Thoracic aorta (tissue), 2 donors: Measurements from ENCODE around the gene NOC2L. TPM values are rescaled to one million over a fixed set of nuclear protein-coding genes. Genes with fewer than 3 reads are reported as not detected.

Experiments
- ATAC-seq: fragments of 150-250 bp; one replicate; pipeline ENCODE4 v1.8.0; 2017; ENCODE audit warnings: low read depth; ENCODE audit not compliant: insufficient number of reproducible peaks, low FRiP score
- DNase-seq: peaks from one replicate; pipeline ENCODE4 v3.0.0-alpha.2; 2020; ENCODE audit warnings: low spot score
- H3K27ac ChIP-seq, 2 donors: fragments of 200-600 bp; sonication (generic); 1 replicate in 1 of 2; 2 replicates in 1 of 2; pipeline ENCODE4 v1.5.1; 2016; ENCODE audit warnings: mild to moderate bottlenecking in 2 of 2, moderate library complexity in 2 of 2
- H3K27me3 ChIP-seq: fragments of 200-600 bp; sonication (generic); replicated peaks from 2 replicates; pipeline ENCODE4 v1.6.0; 2016; ENCODE audit warnings: mild to moderate bottlenecking; ENCODE audit not compliant: insufficient read depth
- H3K36me3 ChIP-seq: fragments of 200-600 bp; sonication (generic); one replicate; pipeline ENCODE4 v1.5.1; 2016
- H3K4me1 ChIP-seq, 2 donors: fragments of 200-600 bp; sonication (generic); 1 replicate in 1 of 2; 2 replicates in 1 of 2; pipeline versions ENCODE4 v1.5.1 to v1.6.0; 2016; ENCODE audit warnings: low read depth in 2 of 2, mild to moderate bottlenecking in 1 of 2; ENCODE audit not compliant: control insufficient read depth in 1 of 2
- H3K4me3 ChIP-seq: fragments of 200-600 bp; sonication (generic); 2 replicates; pipeline ENCODE4 v1.5.1; 2016; ENCODE audit warnings: mild to moderate bottlenecking
- H3K9me3 ChIP-seq: fragments of 200-600 bp; sonication (generic); 2 replicates; pipeline ENCODE4 v1.5.1; 2016
- total RNA-seq, 2 donors: library from RNA; depleted of rRNA; stranded (reverse); fragments of >200 nt; gene quantifications; one replicate each; pipeline versions ENCODE4 v1.1.0 to v1.2.3, GENCODE V29; 2016
- TF ChIP-seq, protein P1 (sequence below): fragments of 200-600 bp; sonication (generic); IDR thresholded peaks from one replicate; pipeline ENCODE4 v1.5.1; 2019; ENCODE audit warnings: antibody characterized with exemption

NOC2L gene
- total RNA-seq, 2 donors from 2014 or later, result 33.8 to 47.2 TPM

DNA sequence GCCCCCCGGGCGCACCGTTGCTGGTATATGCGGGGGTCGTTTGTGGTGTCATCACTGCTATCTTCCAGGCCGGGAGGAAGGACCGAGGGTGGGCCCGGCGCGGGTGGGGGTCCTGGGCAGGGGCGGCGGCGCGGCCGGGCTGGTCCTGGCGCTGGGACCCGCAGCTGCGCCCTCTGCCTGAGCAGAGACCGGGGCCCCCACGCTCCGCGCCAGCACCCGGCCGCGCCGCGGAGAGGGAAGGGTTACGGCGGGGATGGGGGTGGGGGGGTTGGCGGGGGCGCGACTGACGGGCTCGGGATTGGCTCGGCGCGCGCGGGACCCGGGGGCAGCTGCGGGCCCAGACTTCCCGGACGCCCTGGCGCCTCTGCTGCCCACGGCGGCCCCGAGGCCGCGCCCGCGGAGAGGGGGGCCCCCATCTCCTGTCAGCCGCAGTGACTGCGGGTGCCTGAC lies 49.2 kb downstream of the NOC2L start:
- Histone ChIP-seq H3K36me3 (no peaks in the 10 kb centered on the region), H3K27ac (no peak overlapping the region), H3K9me3 (no peaks in the 10 kb centered on the region), H3K27me3 (no peaks in the 10 kb centered on the region), H3K4me3 (peak overlapping the region; percentile 27), H3K4me1 (peaks cover 8 to 22% of the 10 kb centered on the region in 2 donors)
- DNase-seq (no peak), ATAC-seq (no peak)
- TF ChIP-seq, protein P1, sequence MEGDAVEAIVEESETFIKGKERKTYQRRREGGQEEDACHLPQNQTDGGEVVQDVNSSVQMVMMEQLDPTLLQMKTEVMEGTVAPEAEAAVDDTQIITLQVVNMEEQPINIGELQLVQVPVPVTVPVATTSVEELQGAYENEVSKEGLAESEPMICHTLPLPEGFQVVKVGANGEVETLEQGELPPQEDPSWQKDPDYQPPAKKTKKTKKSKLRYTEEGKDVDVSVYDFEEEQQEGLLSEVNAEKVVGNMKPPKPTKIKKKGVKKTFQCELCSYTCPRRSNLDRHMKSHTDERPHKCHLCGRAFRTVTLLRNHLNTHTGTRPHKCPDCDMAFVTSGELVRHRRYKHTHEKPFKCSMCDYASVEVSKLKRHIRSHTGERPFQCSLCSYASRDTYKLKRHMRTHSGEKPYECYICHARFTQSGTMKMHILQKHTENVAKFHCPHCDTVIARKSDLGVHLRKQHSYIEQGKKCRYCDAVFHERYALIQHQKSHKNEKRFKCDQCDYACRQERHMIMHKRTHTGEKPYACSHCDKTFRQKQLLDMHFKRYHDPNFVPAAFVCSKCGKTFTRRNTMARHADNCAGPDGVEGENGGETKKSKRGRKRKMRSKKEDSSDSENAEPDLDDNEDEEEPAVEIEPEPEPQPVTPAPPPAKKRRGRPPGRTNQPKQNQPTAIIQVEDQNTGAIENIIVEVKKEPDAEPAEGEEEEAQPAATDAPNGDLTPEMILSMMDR, result no peak

- H3K9me3 ChIP-seq, result no peaks in the 10 kb centered on the region
- peaks cover 12 to 22% of the 10 kb centered on the region in 2 donors for H3K4me1 ChIP-seq
- H3K36me3 ChIP-seq, result no peaks in the 10 kb centered on the region
- H3K4me3 ChIP-seq, result no peak overlapping the region
- no peaks in the 10 kb centered on the region for H3K27me3 ChIP-seq
- H3K27ac ChIP-seq, result no peak overlapping the region
- ATAC-seq, result no peak
- DNase-seq, result no peak
- TF ChIP-seq, protein P1, result no peak
These were observed 50.4 kb downstream of the NOC2L start for GRCh38 chr1:908661-909060.

DNA sequence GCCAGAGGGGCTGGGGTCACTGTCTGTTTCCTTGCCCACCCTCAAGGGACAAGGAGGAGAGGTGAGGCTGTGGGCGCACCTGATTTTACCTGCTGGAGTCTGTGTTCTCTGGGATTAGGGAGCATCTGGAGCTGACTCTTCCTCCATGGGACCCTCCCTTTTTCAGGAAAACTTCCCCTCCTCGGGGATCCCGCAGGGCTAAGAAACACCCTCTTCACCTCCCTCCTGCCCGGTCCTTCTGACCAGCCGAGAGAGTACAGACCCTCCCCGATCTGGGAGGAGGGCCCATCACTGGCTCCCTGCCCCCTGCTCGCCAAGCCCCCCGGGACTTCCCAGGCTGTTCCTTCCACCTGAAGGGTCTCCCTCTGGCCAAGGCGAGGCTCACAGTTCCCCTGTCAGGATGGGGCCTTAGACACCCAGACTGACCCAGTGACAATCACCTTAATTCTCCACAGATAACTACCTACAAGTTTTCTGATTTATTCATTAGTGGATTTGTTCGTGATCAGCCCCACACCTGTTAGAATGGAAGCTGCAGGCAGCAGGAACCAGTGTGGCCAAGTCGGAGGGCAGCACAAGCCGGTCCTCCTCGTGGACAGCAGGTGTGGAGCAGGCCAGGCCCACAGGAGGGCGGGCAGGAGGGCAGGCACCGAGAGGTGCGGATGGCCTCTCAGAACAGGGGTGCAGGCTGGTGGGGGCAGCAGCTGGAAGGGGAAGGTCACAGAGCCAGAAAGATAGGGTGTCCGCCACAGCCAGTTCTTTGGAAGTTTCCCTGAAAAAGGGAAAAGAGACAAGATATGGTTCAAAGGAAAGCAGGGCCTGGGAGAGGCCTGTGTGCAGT lies 51.2 kb downstream of the NOC2L start:
- H3K4me1 ChIP-seq, result peaks cover 12 to 22% of the 10 kb centered on the region in 2 donors
- TF ChIP-seq, protein P1, result no peak
- ATAC-seq (no peak), DNase-seq (no peak)
- no peaks in the 10 kb centered on the region for H3K27me3 ChIP-seq
- no peak overlapping the region for H3K4me3 ChIP-seq
- no peak overlapping the region for H3K27ac ChIP-seq
- H3K9me3 ChIP-seq, result no peaks in the 10 kb centered on the region
- no peaks in the 10 kb centered on the region for H3K36me3 ChIP-seq

- Histone ChIP-seq H3K27me3 (no peaks in the 10 kb centered on the region), H3K36me3 (no peaks in the 10 kb centered on the region), H3K4me3 (no peak overlapping the region), H3K4me1 (peaks cover 12 to 22% of the 10 kb centered on the region in 2 donors), H3K27ac (no peak overlapping the region), H3K9me3 (no peaks in the 10 kb centered on the region)
- ATAC-seq (no peak), DNase-seq (no peak)
- TF ChIP-seq, protein P1, result no peak
These were observed 52.2 kb downstream of the NOC2L start for GRCh38 chr1:906600-907420.
